ENCODE measurements around the gene ZNF3.

ZNF3 gene

GRCh38 chr7:100101016-100101862, 19.7 kb upstream of the ZNF3 start, which contains the start of the genes AP4M1 and MCM7:
TSS of gene AP4M1 (plus strand) at chr7:100101643. CDS start at chr7:100101715, 72 bp downstream.
TSS of gene MCM7 (minus strand) at chr7:100101397. CDS start at chr7:100101294, 103 bp downstream.
- Histone ChIP-seq H3K27me3 (ENCODE audit: insufficient read depth, poor library complexity, severe bottlenecking) (no peaks in the 10 kb centered on the region), H3K27ac (replicated peaks) (peak within 1 kb of the TSS; percentile 100), H3K4me3 (replicated peaks; ENCODE audit: insufficient read depth, low read length) (peak within 1 kb of the TSS; percentile 97)
- 0 out of 2 replicates have a peak, but pooled peaks have one; percentile 27 for TF ChIP-seq GABPA (IDR thresholded peaks at IDR 0.05; ENCODE audit: low read depth)
- TF ChIP-seq SPI1 (IDR thresholded peaks at IDR 0.05; ENCODE audit: borderline replicate concordance, low read depth) = no peak
- peak; percentile 93 for TF ChIP-seq POLR2AphosphoS5 (IDR thresholded peaks at IDR 0.05; ENCODE audit: low read depth)
- peak; percentile 49 for TF ChIP-seq REST (IDR thresholded peaks at IDR 0.05; ENCODE audit: insufficient replicate concordance, low read depth)
- TF ChIP-seq CTCF (IDR thresholded peaks at IDR 0.05; ENCODE audit: insufficient read depth, low read length) = no peak
- peak; percentile 98 to 100 for DNase-seq (ENCODE audit: low read depth in 1 of 2, low spot score in 1 of 2)

- no peak for TF ChIP-seq REST (IDR thresholded peaks at IDR 0.05; ENCODE audit: insufficient replicate concordance, low read depth)
- TF ChIP-seq CTCF (IDR thresholded peaks at IDR 0.05; ENCODE audit: insufficient read depth, low read length) = no peak
- TF ChIP-seq SPI1 (IDR thresholded peaks at IDR 0.05; ENCODE audit: borderline replicate concordance, low read depth) = peak; percentile 85
- peak; percentile 44; the same call in 1 of the 2 replicates for TF ChIP-seq POLR2AphosphoS5 (IDR thresholded peaks at IDR 0.05; ENCODE audit: low read depth)
- peak; percentile 91 for TF ChIP-seq GABPA (IDR thresholded peaks at IDR 0.05; ENCODE audit: low read depth)
- Histone ChIP-seq H3K27ac (replicated peaks) (peak overlapping the region; percentile 100), H3K27me3 (ENCODE audit: insufficient read depth, poor library complexity, severe bottlenecking) (no peaks in the 10 kb centered on the region), H3K4me3 (replicated peaks; ENCODE audit: insufficient read depth, low read length) (peak overlapping the region; percentile 97)
- peak; percentile 85 for DNase-seq (ENCODE audit: low read depth in 1 of 2, low spot score in 1 of 2)
Measured at GRCh38 chr7:100100420-100101015, 19.0 kb upstream of the ZNF3 start.

DNA sequence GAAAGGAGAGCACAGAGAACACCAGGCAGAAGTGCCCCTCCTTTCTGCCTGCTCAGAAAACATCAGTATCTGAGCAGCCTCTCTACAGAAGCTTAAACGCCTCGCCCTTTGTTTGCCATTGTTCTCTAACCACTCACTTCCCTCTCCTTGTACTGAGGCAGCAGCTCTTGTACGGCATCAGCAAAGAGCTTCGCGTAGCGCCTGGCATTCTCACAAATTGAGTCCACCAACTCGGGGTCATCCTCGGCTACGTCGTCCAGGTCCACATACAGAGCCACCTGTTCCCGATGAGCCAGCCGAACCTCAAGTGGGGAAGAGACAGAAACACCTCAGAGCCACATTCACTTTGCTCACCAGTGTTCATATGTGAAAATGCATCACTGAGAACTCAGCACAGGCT, 17.9 kb upstream of the ZNF3 start:
- TF ChIP-seq REST (IDR thresholded peaks at IDR 0.05; ENCODE audit: insufficient replicate concordance, low read depth) (no peak), SPI1 (IDR thresholded peaks at IDR 0.05; ENCODE audit: borderline replicate concordance, low read depth) (no peak), CTCF (IDR thresholded peaks at IDR 0.05; ENCODE audit: insufficient read depth, low read length) (no peak), GABPA (IDR thresholded peaks at IDR 0.05; ENCODE audit: low read depth) (no peak), POLR2AphosphoS5 (IDR thresholded peaks at IDR 0.05; ENCODE audit: low read depth) (no peak)
- DNase-seq (ENCODE audit: low read depth in 1 of 2, low spot score in 1 of 2) = no peak
- no peak overlapping the region; the same call in 1 of the 2 replicates for H3K27ac ChIP-seq (replicated peaks)
- peak overlapping the region; percentile 97 for H3K4me3 ChIP-seq (replicated peaks; ENCODE audit: insufficient read depth, low read length)
- H3K27me3 ChIP-seq (ENCODE audit: insufficient read depth, poor library complexity, severe bottlenecking) = no peaks in the 10 kb centered on the region
